DMS53 treated with DMSO at 0.1 percent for 48 hours (cell line): ENCODE data around the gene TRIM46.

Experiments used
- DNase-seq: peaks from one replicate; lab custom pipeline; 2025; ENCODE audit not compliant: unreplicated experiment; lab: John Stamatoyannopoulos, UW

Gene TRIM46

DNA sequence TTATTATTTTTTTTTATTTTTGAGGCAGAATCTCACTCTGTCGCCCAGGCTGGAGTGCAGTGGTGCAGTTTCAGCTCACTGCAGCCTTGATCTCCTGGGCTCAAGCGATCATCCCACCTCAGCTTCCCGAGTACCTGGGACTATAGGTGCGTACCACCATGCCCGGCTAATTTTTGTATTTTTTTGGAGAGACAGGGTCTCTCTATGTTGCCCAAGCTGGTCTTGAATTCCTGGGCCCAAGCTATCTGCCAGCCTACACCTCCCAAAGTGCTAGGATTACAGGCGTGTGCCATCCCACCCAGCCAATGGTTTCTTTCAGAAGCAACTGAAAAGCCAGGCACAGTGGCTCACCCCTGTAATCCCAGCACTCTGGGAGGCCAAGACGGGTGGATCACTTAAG lies 2.8 kb upstream of the TRIM46 start:
- DNase-seq = no peak

DNA sequence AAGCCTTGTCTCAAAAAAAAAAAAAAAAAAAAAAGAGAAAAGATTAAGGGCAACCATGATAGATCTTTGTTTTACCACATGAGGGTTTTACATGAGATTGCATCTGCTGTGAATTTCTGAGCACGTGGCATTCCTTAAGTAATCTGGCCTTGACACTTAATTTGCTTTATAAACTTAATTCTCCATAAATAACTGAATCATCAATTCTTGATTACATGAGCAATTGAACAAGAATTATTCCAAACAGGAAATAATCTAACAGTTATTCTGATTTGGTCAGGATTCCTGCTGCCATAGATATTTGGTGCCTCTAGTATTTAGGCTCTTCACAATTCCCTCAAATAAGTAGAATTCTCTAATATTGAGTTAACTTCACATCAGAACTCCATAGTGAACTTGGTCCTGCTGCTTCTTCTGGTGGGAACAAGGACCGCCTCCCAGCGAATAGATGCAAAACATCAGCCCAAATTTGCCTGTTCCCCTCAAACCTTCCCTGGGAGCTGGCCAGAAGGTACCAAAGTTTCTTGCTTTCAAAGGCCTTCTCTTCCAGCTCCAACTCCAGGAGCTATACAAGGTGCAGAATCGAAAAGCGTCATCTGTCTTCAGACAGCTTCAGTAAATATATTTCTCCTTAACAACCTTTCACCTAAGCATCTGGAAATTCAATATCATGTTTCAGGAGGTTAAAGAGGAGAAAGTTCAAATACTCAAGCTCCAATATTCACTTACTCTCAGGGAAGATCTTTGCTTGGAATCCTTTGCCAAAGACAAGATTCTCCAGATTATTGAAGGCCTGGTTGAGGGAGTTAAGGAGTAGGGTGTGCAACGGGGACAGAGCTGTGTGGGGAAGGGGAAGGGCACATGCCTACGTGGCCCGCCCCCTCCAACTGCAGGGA lies 1.6 kb upstream of the TRIM46 start:
- no peak for DNase-seq

DNA sequence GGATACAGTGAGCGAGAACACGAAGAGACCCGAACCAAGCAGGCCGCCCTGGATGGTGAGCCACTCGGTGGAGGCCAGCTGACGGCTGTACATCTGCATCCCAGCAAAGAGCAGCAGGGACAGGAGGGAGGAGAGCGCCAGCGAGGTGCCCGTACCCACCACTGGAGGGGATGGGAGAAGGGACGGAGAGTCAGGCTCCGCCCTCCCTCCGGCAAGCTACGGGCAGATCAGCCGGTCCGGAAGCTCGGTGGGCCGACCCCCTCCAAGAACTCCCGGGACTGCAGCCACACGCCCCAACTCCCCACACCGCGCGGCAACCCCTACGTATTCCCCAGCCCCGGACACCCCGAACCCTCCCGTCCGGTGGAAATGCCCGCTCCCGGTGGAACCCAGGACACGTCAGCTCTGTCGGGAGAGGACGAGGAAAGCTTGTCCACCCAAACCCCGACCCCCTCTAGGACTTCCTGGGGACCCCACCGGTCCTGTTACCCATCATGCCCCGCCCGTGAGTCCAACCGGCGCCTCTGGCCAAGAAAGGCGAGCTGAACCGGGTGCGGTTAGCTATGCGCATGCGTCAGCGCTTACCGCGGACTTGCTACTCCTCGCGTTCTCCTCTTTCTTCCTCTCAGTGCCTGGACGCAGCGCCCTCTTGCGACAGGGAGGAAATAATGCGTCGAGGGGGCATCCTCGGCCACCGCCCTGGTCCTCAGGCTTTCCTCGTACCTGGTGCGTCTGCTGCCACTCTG lies 744 bp upstream of the TRIM46 start, which contains the start of gene KRTCAP2:
TSS of gene KRTCAP2 (minus strand) at position 573 of the 746 bp plus-strand sequence. CDS start at position 493, 80 bp downstream.
- DNase-seq = peak; percentile 95

DNA sequence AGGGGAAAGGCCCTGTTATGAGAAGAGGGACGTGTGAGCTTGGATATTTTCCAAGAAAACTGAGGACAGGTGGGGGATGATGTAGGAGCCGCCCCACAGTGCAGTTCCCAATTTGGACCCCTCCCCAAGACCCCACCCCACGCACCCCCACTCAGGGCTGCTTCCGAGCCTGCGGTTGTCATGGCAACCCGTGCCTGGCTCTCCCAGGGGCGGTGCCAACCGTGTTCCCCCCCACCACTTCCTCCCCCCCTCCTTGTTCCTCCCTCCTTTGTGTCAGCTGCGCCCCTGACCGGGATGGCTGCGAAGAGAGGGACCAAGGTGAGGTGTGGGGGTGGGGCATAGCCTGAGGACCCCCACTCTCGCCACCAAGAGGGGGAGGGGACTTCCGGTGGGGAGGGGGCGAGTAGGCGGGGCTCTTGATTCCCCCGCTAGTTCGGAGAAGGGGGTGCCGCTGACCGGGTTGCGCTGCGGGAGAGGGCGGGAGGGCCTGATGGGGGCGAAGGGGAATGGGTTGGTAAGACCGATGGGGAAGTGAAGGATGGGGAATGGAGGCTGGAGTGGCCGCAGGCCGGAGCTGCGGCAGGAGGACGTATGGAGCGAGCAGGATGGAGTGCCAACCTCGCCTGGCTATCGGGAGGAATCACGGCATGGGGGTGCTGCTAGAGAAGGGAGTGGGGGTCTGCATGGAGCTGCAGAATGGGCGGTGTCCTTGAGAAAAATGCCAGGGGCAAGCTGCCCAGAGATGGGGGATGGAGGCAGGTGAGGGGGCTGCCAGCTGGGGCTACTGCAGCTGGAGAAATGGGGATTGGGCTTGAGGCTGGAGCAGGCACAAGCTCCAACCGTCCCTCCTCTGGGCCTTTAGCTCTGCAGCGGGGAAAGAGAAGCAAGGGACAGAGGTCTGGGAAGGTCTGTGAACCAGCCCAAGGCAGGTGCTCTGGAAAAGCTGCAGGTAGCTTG lies 953 bp downstream of the TRIM46 start:
- DNase-seq = peak; percentile 27

DNA sequence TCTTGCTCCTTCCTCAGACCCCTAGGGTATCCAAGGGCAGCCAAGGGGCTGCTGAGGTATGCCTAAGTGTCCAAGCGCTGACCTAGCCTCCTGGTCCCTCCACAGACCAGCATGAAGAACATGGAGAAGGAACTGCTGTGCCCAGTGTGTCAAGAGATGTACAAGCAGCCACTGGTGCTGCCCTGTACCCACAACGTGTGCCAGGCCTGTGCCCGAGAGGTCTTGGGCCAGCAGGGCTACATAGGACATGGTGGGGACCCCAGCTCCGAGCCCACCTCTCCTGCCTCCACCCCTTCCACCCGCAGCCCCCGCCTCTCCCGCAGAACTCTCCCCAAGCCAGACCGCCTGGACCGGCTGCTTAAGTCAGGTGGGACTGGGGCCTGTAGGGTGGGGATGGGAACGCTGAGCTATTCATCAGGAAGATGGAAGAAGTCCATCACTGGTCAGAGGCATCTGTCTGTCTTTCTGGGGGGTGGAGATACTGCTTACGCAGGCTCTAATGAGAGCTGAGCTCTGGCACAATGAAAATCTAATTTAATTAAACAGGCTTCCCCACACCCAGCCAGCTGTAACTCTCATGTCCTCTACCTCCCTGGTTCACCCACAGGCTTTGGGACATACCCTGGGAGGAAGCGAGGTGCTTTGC lies 1.8 kb downstream of the TRIM46 start:
- peak; percentile 25 for DNase-seq

DNA sequence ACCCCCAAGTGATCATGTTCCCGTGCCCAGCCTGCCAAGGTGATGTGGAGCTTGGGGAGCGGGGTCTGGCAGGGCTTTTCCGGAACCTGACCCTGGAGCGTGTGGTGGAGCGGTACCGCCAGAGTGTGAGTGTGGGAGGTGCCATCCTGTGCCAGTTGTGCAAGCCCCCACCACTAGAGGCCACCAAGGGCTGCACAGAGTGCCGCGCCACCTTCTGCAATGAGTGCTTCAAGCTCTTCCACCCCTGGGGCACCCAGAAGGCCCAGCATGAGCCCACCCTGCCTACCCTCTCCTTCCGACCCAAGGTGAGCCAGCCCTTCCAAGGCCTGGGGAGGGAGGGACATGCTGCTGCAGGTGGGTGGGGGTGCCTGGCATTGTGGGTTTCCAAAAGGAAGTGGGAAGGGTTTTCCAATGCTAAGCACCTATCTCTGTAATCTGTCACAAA lies 2.3 kb downstream of the TRIM46 start:
- peak; percentile 66 for DNase-seq

DNA sequence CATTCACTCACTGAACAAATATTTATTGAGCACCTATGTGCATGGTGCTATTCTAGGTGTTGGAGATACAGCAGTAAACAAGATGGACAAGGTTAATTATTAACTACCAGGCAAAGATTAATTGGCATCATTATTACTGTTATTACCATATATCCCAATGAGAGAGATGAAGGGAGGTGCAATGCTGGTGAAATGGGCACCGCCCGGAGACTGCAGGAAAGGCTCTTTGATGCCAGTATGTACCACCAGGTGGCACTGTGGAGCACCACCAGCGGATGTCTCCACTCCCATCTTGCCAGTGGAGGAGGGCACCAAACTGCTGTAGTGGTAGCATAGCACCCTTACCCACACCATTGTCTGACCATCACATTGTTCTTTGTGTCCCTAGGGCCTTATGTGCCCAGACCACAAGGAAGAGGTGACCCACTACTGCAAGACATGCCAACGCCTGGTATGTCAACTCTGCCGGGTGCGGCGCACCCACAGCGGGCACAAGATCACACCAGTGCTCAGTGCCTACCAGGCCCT lies 3.0 kb downstream of the TRIM46 start:
- DNase-seq = peak; percentile 99

DNA sequence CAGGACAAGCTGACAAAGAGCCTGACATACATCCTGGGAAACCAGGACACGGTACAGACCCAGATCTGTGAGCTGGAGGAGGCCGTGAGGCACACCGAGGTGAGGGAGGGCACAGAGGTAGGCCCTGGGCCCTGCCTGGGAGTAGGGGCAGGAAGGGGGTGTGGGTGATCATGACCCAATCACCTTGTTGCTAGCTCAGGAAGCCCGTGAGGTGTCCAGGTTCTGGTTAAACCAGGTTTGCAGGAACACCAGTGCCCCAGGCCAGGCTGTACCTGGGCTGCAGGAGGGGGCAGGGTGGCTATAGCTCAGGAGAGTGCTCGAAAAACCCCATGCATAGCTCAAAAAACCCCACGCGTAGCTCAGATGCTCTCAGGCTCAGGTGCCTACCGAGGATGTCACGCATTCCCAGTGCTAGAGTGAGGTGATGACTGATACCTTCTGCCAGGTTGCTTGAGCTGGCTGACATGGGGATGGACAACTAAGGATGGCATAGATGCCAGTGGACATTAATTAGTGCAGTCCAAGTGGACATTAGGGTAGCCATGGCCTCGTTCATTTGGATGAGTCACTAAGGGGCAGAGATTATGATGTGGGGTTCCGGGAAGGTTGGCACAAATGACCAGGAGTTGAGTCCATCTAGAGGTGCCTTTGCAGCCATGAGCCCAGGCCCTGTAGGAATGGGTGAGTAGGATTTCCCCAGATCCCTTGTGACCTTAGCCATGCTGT lies 3.7 kb downstream of the TRIM46 start:
- no peak for DNase-seq

DNA sequence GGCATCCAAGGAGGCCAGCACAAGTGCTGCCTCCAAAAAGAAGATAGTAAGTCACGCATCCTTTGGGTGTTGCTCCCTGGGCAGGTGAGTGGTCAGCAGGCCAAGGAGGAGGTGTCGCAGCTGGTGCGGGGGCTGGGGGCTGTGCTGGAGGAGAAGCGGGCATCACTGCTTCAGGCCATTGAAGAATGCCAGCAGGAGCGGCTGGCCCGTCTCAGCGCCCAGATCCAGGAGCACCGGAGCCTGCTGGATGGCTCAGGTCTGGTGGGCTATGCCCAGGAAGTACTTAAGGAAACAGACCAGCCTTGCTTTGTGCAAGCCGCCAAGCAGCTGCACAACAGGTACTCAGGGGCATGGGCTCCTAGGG lies 4.3 kb downstream of the TRIM46 start:
- DNase-seq = no peak

DNA sequence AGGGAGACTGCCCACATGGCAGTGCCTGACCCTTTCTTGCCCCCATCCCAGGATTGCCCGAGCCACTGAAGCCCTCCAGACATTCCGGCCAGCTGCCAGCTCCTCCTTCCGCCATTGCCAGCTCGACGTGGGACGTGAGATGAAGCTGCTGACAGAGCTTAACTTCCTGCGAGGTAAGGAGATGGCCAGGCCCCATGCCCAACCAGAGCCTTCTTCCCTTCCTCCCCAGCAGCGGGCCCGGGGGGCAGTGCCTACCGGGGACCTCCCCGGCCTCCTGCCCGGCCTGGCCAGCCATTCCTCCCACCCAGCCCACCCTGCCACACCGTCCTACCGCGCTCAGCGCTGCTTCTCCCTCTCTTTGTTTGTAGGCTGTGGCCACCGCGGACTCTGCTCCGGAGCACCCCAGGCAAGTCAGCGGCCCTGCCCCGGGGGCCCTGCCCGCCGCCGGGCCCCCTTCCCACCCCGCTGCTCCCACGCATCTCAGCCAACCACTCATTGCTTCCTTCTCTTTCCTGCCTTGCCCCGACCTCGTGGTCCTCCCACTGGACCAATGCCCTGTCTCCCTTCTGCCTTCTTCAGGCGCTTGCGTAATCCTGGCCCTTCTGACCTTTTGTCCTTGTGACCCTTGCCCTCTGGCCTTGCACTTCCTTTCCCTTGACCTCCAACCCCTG lies 4.9 kb downstream of the TRIM46 start:
- no peak for DNase-seq

DNA sequence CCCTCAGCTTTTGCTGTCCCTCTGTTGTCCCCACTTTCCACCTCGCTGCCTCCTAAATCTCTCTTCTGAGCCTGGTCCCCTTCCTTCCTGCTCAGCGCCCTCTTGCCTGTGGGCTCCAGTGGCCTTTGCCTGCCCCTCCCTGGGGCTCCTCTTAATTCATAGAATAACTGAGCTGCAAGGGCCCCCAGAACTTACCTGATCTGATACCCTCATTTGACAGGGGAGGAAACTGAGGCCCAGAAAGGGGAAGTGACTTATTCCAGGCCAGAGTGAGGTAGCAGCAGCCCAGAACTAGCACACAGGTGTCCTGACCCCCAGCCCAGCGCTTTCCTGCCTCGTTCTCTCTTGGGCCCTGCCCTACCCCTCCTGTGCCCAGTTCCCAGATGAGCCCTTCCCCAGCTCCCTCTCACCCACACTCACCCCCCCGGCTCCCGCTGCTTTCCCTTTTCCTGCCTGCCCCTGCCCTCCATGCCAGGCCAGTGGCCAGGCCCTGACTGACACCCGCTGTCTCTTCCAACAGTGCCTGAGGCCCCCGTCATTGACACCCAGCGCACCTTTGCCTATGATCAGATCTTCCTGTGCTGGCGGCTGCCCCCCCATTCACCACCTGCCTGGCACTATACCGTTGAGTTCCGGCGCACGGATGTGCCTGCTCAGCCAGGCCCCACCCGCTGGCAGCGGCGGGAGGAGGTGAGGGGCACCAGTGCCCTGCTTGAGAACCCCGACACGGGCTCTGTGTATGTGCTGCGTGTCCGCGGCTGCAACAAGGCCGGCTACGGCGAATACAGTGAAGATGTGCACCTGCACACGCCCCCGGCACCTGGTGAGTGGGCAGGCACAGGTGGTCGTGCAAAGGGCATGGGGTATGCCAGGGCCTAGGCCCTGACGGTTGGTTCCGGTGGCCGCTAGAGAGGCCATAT lies 5.7 kb downstream of the TRIM46 start:
- no peak for DNase-seq

DNA sequence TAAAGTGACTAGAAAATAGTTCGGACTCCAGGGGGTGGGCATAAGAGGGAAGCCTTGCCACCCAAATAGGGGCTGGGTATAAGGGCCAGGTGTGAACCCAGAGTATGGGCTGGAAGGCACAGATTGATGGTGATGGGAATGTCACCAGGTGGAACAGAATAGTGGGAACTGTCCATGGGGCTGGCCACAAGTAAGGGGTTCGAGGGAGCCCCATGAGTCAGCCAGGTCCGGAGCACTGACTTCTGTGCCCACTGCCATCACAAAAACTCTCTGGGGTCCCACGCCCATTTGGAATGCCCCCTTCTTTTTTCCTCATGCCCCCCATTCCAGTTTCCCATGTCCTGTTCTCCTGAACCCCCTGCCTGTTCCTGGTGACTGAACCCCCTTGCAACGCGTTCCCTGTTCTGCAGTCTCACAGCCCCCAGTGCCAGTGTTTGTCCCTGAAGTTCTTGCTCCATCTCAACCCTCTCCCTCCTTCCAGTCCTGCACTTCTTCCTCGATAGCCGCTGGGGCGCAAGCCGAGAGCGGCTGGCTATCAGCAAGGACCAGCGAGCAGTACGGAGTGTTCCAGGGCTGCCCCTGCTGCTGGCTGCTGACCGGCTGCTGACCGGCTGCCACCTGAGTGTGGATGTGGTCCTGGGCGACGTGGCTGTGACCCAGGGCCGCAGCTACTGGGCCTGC lies 7.9 kb downstream of the TRIM46 start:
- DNase-seq = no peak

DNA sequence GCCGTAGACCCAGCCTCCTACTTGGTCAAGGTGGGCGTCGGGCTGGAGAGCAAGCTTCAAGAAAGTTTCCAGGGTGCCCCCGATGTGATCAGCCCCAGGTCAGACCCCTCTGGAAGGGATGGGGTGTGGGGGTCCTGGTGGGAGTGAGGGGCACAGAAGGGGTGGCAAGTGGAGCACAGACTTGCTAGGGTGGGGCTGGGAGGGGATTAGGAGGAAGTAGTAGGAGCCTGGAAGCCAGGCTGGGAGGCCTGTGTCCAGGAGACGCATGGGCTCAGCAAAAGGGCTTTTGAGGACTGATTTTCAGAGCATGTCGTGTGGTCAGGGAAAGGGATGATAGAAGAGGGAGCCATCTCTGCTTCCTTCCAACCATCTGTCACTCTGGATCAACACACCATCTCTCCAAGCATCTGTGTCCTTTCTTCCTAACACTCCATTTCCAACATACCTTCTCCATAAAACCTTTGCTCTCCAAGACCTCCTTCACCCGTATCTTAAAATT lies 8.5 kb downstream of the TRIM46 start:
- no peak for DNase-seq

DNA sequence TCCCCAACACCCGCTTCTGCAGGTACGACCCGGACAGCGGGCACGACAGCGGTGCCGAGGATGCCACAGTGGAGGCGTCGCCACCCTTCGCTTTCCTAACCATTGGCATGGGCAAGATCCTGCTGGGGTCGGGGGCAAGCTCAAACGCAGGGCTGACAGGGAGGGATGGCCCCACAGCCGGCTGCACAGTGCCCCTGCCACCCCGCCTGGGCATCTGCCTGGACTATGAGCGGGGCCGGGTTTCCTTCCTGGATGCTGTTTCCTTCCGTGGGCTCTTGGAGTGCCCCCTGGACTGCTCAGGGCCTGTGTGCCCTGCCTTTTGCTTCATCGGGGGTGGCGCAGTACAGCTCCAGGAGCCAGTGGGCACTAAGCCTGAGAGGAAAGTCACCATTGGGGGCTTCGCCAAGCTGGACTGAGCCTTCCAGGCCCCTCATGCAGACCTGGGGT lies 10.1 kb downstream of the TRIM46 start:
- no peak for DNase-seq

DNA sequence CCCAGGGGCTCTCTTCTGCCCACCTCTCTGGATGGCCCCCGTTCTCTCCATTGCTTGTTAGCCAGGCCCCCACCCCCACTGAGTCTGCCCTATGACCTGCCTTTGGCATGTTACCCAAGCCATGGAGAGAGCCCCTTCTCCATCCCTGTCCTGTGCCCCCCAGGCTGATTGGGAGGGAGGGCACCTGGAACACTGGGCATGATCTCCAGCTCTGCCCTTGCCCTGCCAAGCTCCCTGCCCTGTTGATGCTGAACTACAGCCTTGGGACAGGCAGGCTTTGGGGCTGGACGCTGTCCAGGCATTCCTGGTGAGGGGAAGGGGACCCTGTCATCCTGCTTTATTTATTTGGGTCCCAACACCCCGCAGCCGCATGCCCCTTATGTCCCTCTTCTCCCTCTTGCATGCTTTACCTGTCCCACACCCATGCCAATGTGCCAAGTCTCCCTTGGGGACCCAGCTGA lies 10.7 kb downstream of the TRIM46 start:
- no peak for DNase-seq

DNA sequence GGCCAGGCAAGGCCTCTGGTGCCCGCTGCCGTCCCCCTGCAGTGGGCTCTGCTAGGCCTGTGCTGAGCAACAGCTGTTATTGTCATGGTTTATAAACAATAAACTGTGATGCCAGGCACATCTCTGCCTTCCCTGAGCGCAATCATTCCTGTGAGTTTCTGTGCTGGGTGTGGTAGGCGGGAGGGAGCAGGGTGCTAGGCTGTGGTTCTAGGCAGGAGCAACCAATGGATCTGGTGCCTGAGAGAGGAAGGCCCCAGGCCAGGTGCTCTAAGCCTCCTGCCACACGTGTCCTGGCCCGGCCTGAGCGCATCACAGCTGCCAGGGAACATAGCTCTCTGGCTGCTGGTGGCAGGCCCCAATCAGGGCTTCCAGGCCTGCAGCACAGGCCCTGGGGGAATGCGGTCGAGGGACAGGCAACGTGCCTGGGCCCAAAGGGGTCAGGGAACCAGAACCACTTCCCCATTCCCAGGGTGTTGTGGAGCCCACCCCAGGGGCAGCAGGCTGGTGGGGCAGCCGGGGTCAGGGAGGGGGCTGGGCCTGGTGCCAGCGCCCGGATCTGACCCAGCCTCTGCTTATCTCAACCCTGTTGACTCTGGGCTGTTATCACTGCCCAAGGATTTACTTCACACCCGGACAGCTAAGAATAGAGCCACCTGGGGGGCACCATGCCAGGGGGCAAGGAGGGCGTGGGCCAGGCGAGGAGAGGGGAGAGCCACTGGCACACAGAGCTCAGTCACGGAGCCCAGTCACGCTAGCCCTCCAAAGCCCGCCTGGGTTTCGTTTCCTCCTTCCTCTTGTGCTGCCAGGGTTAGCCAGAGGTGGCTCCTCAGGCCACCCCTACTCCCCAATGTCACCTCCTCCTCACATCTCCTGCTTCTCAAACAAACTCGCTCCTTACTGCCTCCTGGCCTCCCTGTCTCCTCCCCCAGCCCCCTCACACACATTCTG lies 11.5 kb downstream of the TRIM46 start:
- peak; percentile 67 for DNase-seq
